Peyer's patch (tissue), 4 donors: ENCODE data around the gene CATSPERZ. TPM values are rescaled to one million over a fixed set of nuclear protein-coding genes. Genes with fewer than 3 reads are reported as not detected.

Source experiments
- DNase-seq, 3 donors: peaks; one replicate each; pipeline ENCODE4 v3.0.0-alpha.2; 2017 to 2019
- H3K27ac ChIP-seq, 4 donors: fragments of 200-600 bp; sonication (generic); one replicate each; pipeline ENCODE4 v1.5.1; 2016 to 2019
- H3K27me3 ChIP-seq, 2 donors: fragments of 200-600 bp; sonication (generic); one replicate each; pipeline ENCODE4 v1.5.1; 2019
- H3K36me3 ChIP-seq, 3 donors: fragments of 200-600 bp; sonication (generic); one replicate each; pipeline ENCODE4 v1.5.1; 2016 to 2019
- H3K4me1 ChIP-seq, 4 donors: fragments of 200-600 bp; sonication (generic); one replicate each; pipeline ENCODE4 v1.5.1; 2016 to 2019
- H3K4me3 ChIP-seq, 4 donors: fragments of 200-600 bp; sonication (generic); 1 replicate in 3 of 4; 2 replicates in 1 of 4; pipeline ENCODE4 v1.5.1; 2016 to 2019; ENCODE audit warnings: mild to moderate bottlenecking in 1 of 4
- H3K9me3 ChIP-seq, 4 donors: fragments of 200-600 bp; sonication (generic); one replicate each; pipeline ENCODE4 v1.5.1; 2016 to 2019; ENCODE audit warnings: mild to moderate bottlenecking in 1 of 4
- CTCF ChIP-seq, 6 experiments: fragments of 450-650 bp in 4 of 6; fragments of 200-600 bp in 2 of 6; sonication (generic) in 1 of 6; IDR thresholded peaks; one replicate each; pipeline ENCODE4 v1.5.1; 2017 to 2019; ENCODE audit warnings: antibody characterized with exemption in 6 of 6, mild to moderate bottlenecking in 3 of 6, moderate library complexity in 1 of 6
- POLR2A ChIP-seq, 2 donors: fragments of 450-650 bp; IDR thresholded peaks; one replicate each; pipeline ENCODE4 v1.5.1; 2017; ENCODE audit warnings: antibody characterized with exemption in 2 of 2, mild to moderate bottlenecking in 2 of 2, moderate library complexity in 2 of 2
- total RNA-seq, 4 donors: library from RNA; depleted of rRNA; stranded (reverse); fragments of >200 nt; gene quantifications; one replicate each; pipeline ENCODE4 v1.1.0, GENCODE V29; 2016

Gene CATSPERZ
- total RNA-seq, 4 donors from 2014 or later, result 9.9 TPM; not detected in 3

- Histone ChIP-seq H3K9me3 (no peaks in the 10 kb centered on the region), H3K36me3 (no peaks in the 10 kb centered on the region), H3K27me3 (no peaks in the 10 kb centered on the region), H3K4me3 (peak overlapping the region in 1 of 4 donors; percentile 17), H3K4me1 (peaks cover 8 to 49% (median 21%) of the 10 kb centered on the region in 4 donors), H3K27ac (peak overlapping the region in 3 of 4 donors; percentile 13 to 63 (median 56))
- TF ChIP-seq CTCF (IDR thresholded peaks at IDR 0.05), result peak; percentile 20 to 74 (median 60)
- no peak for TF ChIP-seq POLR2A (IDR thresholded peaks at IDR 0.05)
- peak; percentile 73 to 94 (median 93) for DNase-seq
Measured at GRCh38 chr11:64331569-64332371, 31.6 kb downstream of the CATSPERZ start.

DNA sequence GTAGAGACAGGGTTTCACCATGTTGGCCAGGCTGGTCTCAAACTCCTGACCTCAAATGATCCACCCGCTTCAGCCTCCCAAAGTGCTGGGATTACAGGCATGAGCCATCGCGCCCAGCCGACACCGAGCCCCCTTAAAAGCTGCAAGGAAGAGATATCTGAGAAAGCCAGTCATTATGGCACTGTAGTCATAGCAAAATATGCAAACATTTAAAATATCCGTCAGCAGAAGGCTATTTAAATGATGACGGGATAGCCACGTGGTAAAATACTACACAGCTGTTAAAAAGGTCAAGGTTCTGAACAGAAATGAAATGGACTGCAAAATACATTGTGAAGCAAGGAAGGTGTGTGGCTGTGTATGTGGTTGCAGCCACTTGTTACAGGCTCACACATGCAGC lies 33.4 kb downstream of the CATSPERZ start:
- Histone ChIP-seq H3K27me3 (no peaks in the 10 kb centered on the region), H3K4me3 (no peak overlapping the region), H3K36me3 (no peaks in the 10 kb centered on the region), H3K27ac (no peak overlapping the region), H3K9me3 (no peaks in the 10 kb centered on the region), H3K4me1 (peaks cover 8 to 49% (median 21%) of the 10 kb centered on the region in 4 donors)
- TF ChIP-seq POLR2A (IDR thresholded peaks at IDR 0.05) (no peak), CTCF (IDR thresholded peaks at IDR 0.05) (no peak)
- no peak for DNase-seq

- peak; percentile 70 to 91 (median 70) for DNase-seq
Measured at GRCh38 chr11:64334764-64335735, 34.9 kb downstream of the CATSPERZ start.

DNA sequence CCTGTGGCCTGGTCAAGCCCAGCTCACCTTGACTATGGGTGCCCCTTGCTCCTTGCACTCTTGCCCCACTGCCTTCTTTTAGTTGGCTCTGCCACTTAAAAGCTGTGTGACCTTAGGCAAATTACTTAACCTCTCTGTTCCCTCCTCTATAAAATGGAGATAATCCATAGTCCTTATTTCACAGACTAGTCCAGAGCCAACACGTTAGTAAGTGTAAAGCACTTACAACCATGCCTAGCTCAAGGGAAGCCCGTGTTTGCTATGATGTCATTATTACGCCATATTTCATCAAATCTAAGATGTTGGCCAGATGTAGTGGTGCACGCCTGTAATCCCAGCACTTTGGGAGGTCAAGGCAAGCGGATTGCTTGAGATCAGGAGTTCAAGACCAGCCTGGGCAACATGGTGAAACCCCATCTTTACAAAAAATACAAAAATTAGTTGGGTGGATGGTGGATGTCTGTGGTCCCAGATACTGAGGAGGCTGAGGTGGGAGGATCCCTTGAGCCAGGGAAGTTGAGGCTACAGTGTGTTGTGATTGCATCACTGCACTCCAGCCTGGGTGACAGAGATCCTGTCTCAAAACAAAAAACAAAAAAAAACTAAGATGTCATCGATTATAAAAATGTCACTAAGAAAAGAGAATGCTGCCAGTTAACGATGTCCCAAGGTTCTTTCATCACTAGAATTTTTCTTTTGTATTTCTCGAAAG lies 37.5 kb downstream of the CATSPERZ start:
- no peaks in the 10 kb centered on the region for H3K27me3 ChIP-seq
- no peak overlapping the region for H3K4me3 ChIP-seq
- H3K9me3 ChIP-seq, result no peaks in the 10 kb centered on the region
- H3K27ac ChIP-seq, result no peak overlapping the region
- H3K4me1 ChIP-seq, result peaks cover 3 to 28% (median 19%) of the 10 kb centered on the region in 4 donors
- TF ChIP-seq CTCF (IDR thresholded peaks at IDR 0.05), result no peak
- no peak for DNase-seq
- no peaks in the 10 kb centered on the region for H3K36me3 ChIP-seq

More at GRCh38 chr11:64334764-64335735, 34.9 kb downstream of the CATSPERZ start:
- Histone ChIP-seq H3K27me3 (no peaks in the 10 kb centered on the region), H3K27ac (peak overlapping the region; percentile 52 to 71 (median 56)), H3K9me3 (no peaks in the 10 kb centered on the region), H3K36me3 (no peaks in the 10 kb centered on the region), H3K4me1 (peaks cover 8 to 38% (median 22%) of the 10 kb centered on the region in 4 donors), H3K4me3 (no peak overlapping the region)
- peak in 2 of 6 experiments; percentile 26 to 28 for TF ChIP-seq CTCF (IDR thresholded peaks at IDR 0.05)
- TF ChIP-seq POLR2A (IDR thresholded peaks at IDR 0.05), result peak in 1 of 2 donors; percentile 35

DNA sequence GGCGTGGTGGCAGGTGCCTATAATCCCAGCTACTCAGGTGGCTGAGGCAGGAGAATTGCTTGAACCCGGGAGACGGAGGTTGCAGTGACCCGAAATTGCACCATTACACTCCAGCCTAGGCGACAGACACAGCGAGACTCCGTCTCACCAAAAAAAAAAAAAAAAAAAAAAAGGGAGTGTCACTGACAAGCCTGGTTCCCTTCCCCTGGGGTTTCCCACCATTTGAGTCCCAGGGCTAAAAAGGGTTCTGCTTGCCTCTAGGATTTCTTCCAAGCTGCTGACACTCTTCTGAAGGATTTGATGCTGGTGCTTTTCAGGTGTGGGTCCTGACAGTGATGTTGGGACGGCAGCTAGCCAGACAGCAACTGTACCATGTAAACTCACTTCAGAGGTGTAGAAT lies 38.6 kb downstream of the CATSPERZ start:
- no peak overlapping the region for H3K4me3 ChIP-seq
- no peaks in the 10 kb centered on the region for H3K36me3 ChIP-seq
- peaks cover 3 to 28% (median 21%) of the 10 kb centered on the region in 4 donors for H3K4me1 ChIP-seq
- peak overlapping the region in 1 of 4 donors; percentile 86 for H3K27ac ChIP-seq
- DNase-seq, result no peak
- TF ChIP-seq POLR2A (IDR thresholded peaks at IDR 0.05) (no peak), CTCF (IDR thresholded peaks at IDR 0.05) (no peak)
- H3K9me3 ChIP-seq, result no peaks in the 10 kb centered on the region
- no peaks in the 10 kb centered on the region for H3K27me3 ChIP-seq
